GM12892 (cell line): ENCODE results near the gene SNX3.

ENCODE experiments used
- POLR2A ChIP-seq: IDR thresholded peaks from 2 replicates; pipeline ENCODE4 v1.6.1; 2011; ENCODE audit warnings: low read depth, low read length, control low read depth
- POLR2AphosphoS5 ChIP-seq: IDR thresholded peaks from 2 replicates; pipeline ENCODE4 v1.6.1; 2011; ENCODE audit warnings: low read depth, low read length, control low read depth

- TF ChIP-seq POLR2A (no peak), POLR2AphosphoS5 (no peak)
Observed at GRCh38 chr6:108187519-108187918, 73.3 kb downstream of the SNX3 start.
